Omental fat pad (tissue), 4 donors: ENCODE measurements around the gene CLEC1B. TPM values are rescaled to one million over a fixed set of nuclear protein-coding genes. Genes with fewer than 3 reads are reported as not detected.

Source experiments
- total RNA-seq, 4 donors: library from RNA; depleted of rRNA; stranded (reverse); fragments of >200 nt; gene quantifications; one replicate each; pipeline ENCODE4 v1.1.0, GENCODE V29; 2016

CLEC1B gene
- total RNA-seq, 4 donors from 2014 or later: not detected

Other genes starting within 250 kb of the CLEC1B start
- 10 to 100 TPM; 10.0 to 36.3 (median 17.0) TPM for gene CD69, start 238.2 kb downstream of the CLEC1B start, total RNA-seq
- gene KLRF1, start 171.6 kb downstream of the CLEC1B start, total RNA-seq: under 1 TPM in 1 of 4 donors, not detected in 3; 0.46 TPM
- gene CLEC2B, start 129.8 kb downstream of the CLEC1B start, total RNA-seq: 10 to 100 TPM; 23.8 to 48.2 (median 31.5) TPM
- not detected for gene KLRF2, start 117.6 kb downstream of the CLEC1B start, total RNA-seq
- not detected for gene CLEC2A, start 66.8 kb downstream of the CLEC1B start, total RNA-seq
- gene CLEC12A, start 27.7 kb downstream of the CLEC1B start, total RNA-seq: 1 to 10 TPM in 3 of 4 donors, under 1 TPM in 1; 0.75 to 6.5 (median 1.7) TPM
- under 1 TPM in 1 of 4 donors, not detected in 3; 0.47 TPM for gene CLEC12B, start 11.5 kb upstream of the CLEC1B start, total RNA-seq
- gene CLEC9A, start 31.6 kb upstream of the CLEC1B start, total RNA-seq: under 1 TPM in 1 of 4 donors, not detected in 3; 0.63 TPM
- gene CLEC1A, start 99.9 kb upstream of the CLEC1B start, total RNA-seq: 10 to 100 TPM in 1 of 4 donors, 1 to 10 TPM in 3; 2.3 to 16.7 (median 7.1) TPM
- gene CLEC7A, start 131.1 kb upstream of the CLEC1B start, total RNA-seq: 10 to 100 TPM; 12.6 to 27.6 (median 18.8) TPM
- gene OLR1, start 173.0 kb upstream of the CLEC1B start, total RNA-seq: 10 to 100 TPM in 2 of 4 donors, under 1 TPM in 1, not detected in 1; 0.19 to 51.2 (median 35.1) TPM
- gene TMEM52B, start 179.9 kb upstream of the CLEC1B start, total RNA-seq: under 1 TPM in 2 of 4 donors, not detected in 2; 0.09 to 0.84 TPM
- 100 to 1,000 TPM; 165 to 335 (median 268) TPM for gene GABARAPL1, start 213.8 kb upstream of the CLEC1B start, total RNA-seq